ENCODE data around the gene ARHGEF26. TPM values are rescaled to one million over a fixed set of nuclear protein-coding genes. Genes with fewer than 3 reads are reported as not detected.

ARHGEF26 gene
- polyA plus RNA-seq, 3 donors: 0.05 TPM; not detected in 2

- intact Hi-C loops (cut with micrococcal nuclease): no loop called here
- H3K27ac Mint-ChIP-seq: peak overlapping the region in 4 of 7 donors; percentile 13 to 53 (median 51)
- DNase-seq: peak; percentile 25 to 38 (median 34)
These were observed 67.7 kb downstream of the ARHGEF26 start for GRCh38 chr3:154188846-154189245.

GRCh38 chr3:154191520-154191919, 70.3 kb downstream of the ARHGEF26 start:
- no peak for TF ChIP-seq CTCF (IDR thresholded peaks at IDR 0.05)
- Histone ChIP-seq H3K27ac (ENCODE audit: low read depth in 1 of 2, low read length in 2 of 2) (no peak overlapping the region), H3K27me3 (ENCODE audit: control insufficient read depth in 2 of 2, insufficient read depth in 2 of 2, low read length in 2 of 2) (no peaks in the 10 kb centered on the region), H2AFZ (ENCODE audit: insufficient read depth, low read depth, low read length, poor library complexity, severe bottlenecking) (peak overlapping the region; percentile 6), H3K4me3 (replicated peaks in 1 of 3; ENCODE audit: low read depth in 2 of 3, low read length in 3 of 3) (no peak overlapping the region), H3K4me1 (ENCODE audit: control insufficient read depth in 1 of 2, insufficient read depth in 2 of 2, low read length in 2 of 2) (peaks cover 10 to 11% of the 10 kb centered on the region in 2 donors), H4K20me1 (ENCODE audit: insufficient read depth, low read length) (no peaks in the 10 kb centered on the region), H3K36me3 (replicated peaks in 1 of 2; ENCODE audit: control insufficient read depth in 1 of 2, insufficient read depth in 2 of 2, low read length in 2 of 2) (no peaks in the 10 kb centered on the region), H3K9ac (ENCODE audit: insufficient read depth, low read length, poor library complexity, severe bottlenecking) (no peak overlapping the region), H3K9me3 (replicated peaks in 1 of 2; ENCODE audit: control insufficient read depth in 1 of 2, insufficient read depth in 1 of 2, low read length in 2 of 2) (no peaks in the 10 kb centered on the region), H3K79me2 (ENCODE audit: insufficient read depth, low read length) (no peaks in the 10 kb centered on the region), H3K4me2 (replicated peaks; ENCODE audit: extremely low read depth, low read length, poor library complexity, severe bottlenecking) (no peak overlapping the region)
- intact Hi-C loops (cut with micrococcal nuclease): no loop called here
- Mint-ChIP-seq H3K27me3 (ENCODE audit: low read depth in 3 of 3) (peaks cover 0 to 6% (median 3%) of the 10 kb centered on the region in 3 donors), H3K27ac (no peak overlapping the region), H3K36me3 (no peaks in the 10 kb centered on the region), H3K4me1 (peaks cover 18% of the 10 kb centered on the region), H3K9me3 (no peaks in the 10 kb centered on the region), H3K4me3 (no peak overlapping the region)
- DNase-seq: no peak
- 100% methylated on average over 1 of the region's 1 CpG for WGBS (ENCODE audit: insufficient coverage)

More at GRCh38 chr3:154188846-154189245, 67.7 kb downstream of the ARHGEF26 start:
- no peak overlapping the region for H3K4me3 ChIP-seq (replicated peaks in 1 of 3; ENCODE audit: low read depth in 2 of 3, low read length in 3 of 3)
- peaks cover 0 to 7% (median 6%) of the 10 kb centered on the region in 3 donors for H3K27me3 Mint-ChIP-seq (ENCODE audit: low read depth in 3 of 3)
- 100% methylated on average over 1 of the region's 3 CpGs for WGBS (ENCODE audit: insufficient coverage)
- TF ChIP-seq CTCF (IDR thresholded peaks at IDR 0.05): no peak
- H3K4me1 Mint-ChIP-seq: peaks cover 11% of the 10 kb centered on the region
- peak overlapping the region; percentile 3 for H2AFZ ChIP-seq (ENCODE audit: insufficient read depth, low read depth, low read length, poor library complexity, severe bottlenecking)
- H3K9ac ChIP-seq (ENCODE audit: insufficient read depth, low read length, poor library complexity, severe bottlenecking): no peak overlapping the region
- peaks cover 10 to 11% of the 10 kb centered on the region in 2 donors for H3K4me1 ChIP-seq (ENCODE audit: control insufficient read depth in 1 of 2, insufficient read depth in 2 of 2, low read length in 2 of 2)
- H3K4me3 Mint-ChIP-seq: no peak overlapping the region
- peak overlapping the region in 1 of 2 donors; percentile 21 for H3K27ac ChIP-seq (ENCODE audit: low read depth in 1 of 2, low read length in 2 of 2)
- no peaks in the 10 kb centered on the region for H3K36me3 Mint-ChIP-seq
- H4K20me1 ChIP-seq (ENCODE audit: insufficient read depth, low read length): no peaks in the 10 kb centered on the region
- no peaks in the 10 kb centered on the region for H3K36me3 ChIP-seq (replicated peaks in 1 of 2; ENCODE audit: control insufficient read depth in 1 of 2, insufficient read depth in 2 of 2, low read length in 2 of 2)
- no peaks in the 10 kb centered on the region for H3K9me3 ChIP-seq (replicated peaks in 1 of 2; ENCODE audit: control insufficient read depth in 1 of 2, insufficient read depth in 1 of 2, low read length in 2 of 2)
- peaks cover 0 to 3% (median 0%) of the 10 kb centered on the region in 7 donors for H3K9me3 Mint-ChIP-seq
- H3K79me2 ChIP-seq (ENCODE audit: insufficient read depth, low read length): no peaks in the 10 kb centered on the region
- no peaks in the 10 kb centered on the region for H3K27me3 ChIP-seq (ENCODE audit: control insufficient read depth in 2 of 2, insufficient read depth in 2 of 2, low read length in 2 of 2)
- H3K4me2 ChIP-seq (replicated peaks; ENCODE audit: extremely low read depth, low read length, poor library complexity, severe bottlenecking): no peak overlapping the region
